HepG2 (cell line): ENCODE results near the gene NCLN. TPM values are rescaled to one million over a fixed set of nuclear protein-coding genes. Genes with fewer than 3 reads are reported as not detected.

Source experiments
- BORCS8-MEF2B ChIP-seq: sonication (generic); formaldehyde crosslinking; IDR thresholded peaks from 2 replicates; pipeline ENCODE4 v1.8.0; 2022; ENCODE audit warnings: mild to moderate bottlenecking, missing genetic modification reagents
- CAMTA2 ChIP-seq: sonication (generic); formaldehyde crosslinking; IDR thresholded peaks from 2 replicates; pipeline ENCODE4 v1.4.0; 2020; ENCODE audit warnings: mild to moderate bottlenecking, missing genetic modification reagents, borderline replicate concordance
- CEBPG ChIP-seq: IDR thresholded peaks from 2 replicates; pipeline ENCODE4 v1.6.1; 2016
- FOSL2 ChIP-seq: sonication (generic); formaldehyde crosslinking; IDR thresholded peaks from 2 replicates; pipeline ENCODE4 v1.4.0; 2020; ENCODE audit warnings: missing genetic modification reagents
- HCFC1 ChIP-seq: fragments of 150-350 bp; IDR thresholded peaks from 2 replicates; pipeline ENCODE4 v1.6.1; 2014; ENCODE audit warnings: low read depth, low read length
- KAT7 ChIP-seq: IDR thresholded peaks from 2 replicates; pipeline ENCODE4 v1.6.1; 2018; ENCODE audit warnings: borderline replicate concordance, missing compliant biosample characterization
- NFIB ChIP-seq: sonication (generic); formaldehyde crosslinking; IDR thresholded peaks from 2 replicates; pipeline ENCODE4 v1.9.0; 2021; ENCODE audit warnings: missing genetic modification reagents, mild to moderate bottlenecking, borderline replicate concordance
- PCBP1 ChIP-seq: fragments of 200-400 bp; formaldehyde crosslinking; IDR thresholded peaks from 2 replicates; pipeline ENCODE4 v1.6.1; 2017; ENCODE audit warnings: mild to moderate bottlenecking, low read depth, low read length, borderline replicate concordance
- TBX3 ChIP-seq: fragments of 450-650 bp; IDR thresholded peaks from 2 replicates; pipeline ENCODE4 v1.6.1; 2017; ENCODE audit warnings: antibody characterized with exemption, mild to moderate bottlenecking, inconsistent platforms, borderline replicate concordance
- TOPORS ChIP-seq: sonication (generic); formaldehyde crosslinking; IDR thresholded peaks from 2 replicates; pipeline ENCODE4 v1.8.0; 2023; ENCODE audit warnings: mild to moderate bottlenecking, missing genetic modification reagents
- ZEB1 ChIP-seq: IDR thresholded peaks from 2 replicates; pipeline ENCODE4 v1.6.1; 2012; ENCODE audit warnings: mild to moderate bottlenecking, low read depth, inconsistent platforms; ENCODE audit not compliant: insufficient replicate concordance
- ZMYM4 ChIP-seq: sonication (generic); formaldehyde crosslinking; IDR thresholded peaks from 2 replicates; pipeline ENCODE4 v1.8.1; 2023; ENCODE audit warnings: mild to moderate bottlenecking, missing genetic modification reagents
- ZNF430 ChIP-seq: sonication (generic); formaldehyde crosslinking; IDR thresholded peaks from 2 replicates; pipeline ENCODE4 v1.9.0; 2021; ENCODE audit warnings: mild to moderate bottlenecking, missing genetic modification reagents
- ZNF672 ChIP-seq: sonication (generic); formaldehyde crosslinking; IDR thresholded peaks from 2 replicates; pipeline ENCODE4 v1.8.1; 2022; ENCODE audit warnings: missing genetic modification reagents
- polyA plus RNA-seq, 8 experiments: library from polyadenylated mRNA; depleted of rRNA in 3 of 8; stranded (reverse) in 7 of 8; unstranded in 1 of 8; fragments of >200 nt; fragmentation: Illumina TruSeq in 4 of 8; extraction: Trizol in 4 of 8; gene quantifications; 2 replicates each; pipeline versions ENCODE4 v1.2.1 to v1.2.3, GENCODE V29; 2011 to 2016; ENCODE audit warnings: low read depth in 4 of 8, missing spikeins in 1 of 8, mixed read lengths in 1 of 8; ENCODE audit not compliant: insufficient read depth in 1 of 8
- total RNA-seq, 5 experiments: library from RNA; depleted of rRNA; stranded (reverse); fragments of >200 nt; fragmentation: Illumina TruSeq; extraction: Trizol; gene quantifications; 2 replicates each; pipeline ENCODE4 v1.2.3, GENCODE V29; 2016; ENCODE audit warnings: low read depth in 1 of 5
- TF ChIP-seq, protein P1 (sequence below): fragments of 450-650 bp; IDR thresholded peaks from 2 replicates; pipeline ENCODE4 v1.6.1; 2017
- TF ChIP-seq, protein P2 (sequence below): sonication (generic); formaldehyde crosslinking; IDR thresholded peaks from 2 replicates; pipeline ENCODE4 v1.4.0; 2020; ENCODE audit warnings: missing genetic modification reagents
- TF ChIP-seq, protein P3 (sequence below): sonication (generic); formaldehyde crosslinking; IDR thresholded peaks from 2 replicates; pipeline ENCODE4 v1.4.0; 2020; ENCODE audit warnings: missing genetic modification reagents, borderline replicate concordance
- TF ChIP-seq, protein P4 (sequence below): sonication (generic); formaldehyde crosslinking; IDR thresholded peaks from 2 replicates; pipeline ENCODE4 v1.4.0; 2020; ENCODE audit warnings: missing genetic modification reagents
- TF ChIP-seq, protein P5 (sequence below): sonication (generic); formaldehyde crosslinking; IDR thresholded peaks from 2 replicates; pipeline ENCODE4 v1.4.0; 2020; ENCODE audit warnings: missing genetic modification reagents

NCLN gene
- total and polyA plus RNA-seq, 2 of the 13 experiments (the other 11 are each of a cell fraction or from before 2014, with no cell fraction given), result 42.6 to 56.0 TPM

DNA sequence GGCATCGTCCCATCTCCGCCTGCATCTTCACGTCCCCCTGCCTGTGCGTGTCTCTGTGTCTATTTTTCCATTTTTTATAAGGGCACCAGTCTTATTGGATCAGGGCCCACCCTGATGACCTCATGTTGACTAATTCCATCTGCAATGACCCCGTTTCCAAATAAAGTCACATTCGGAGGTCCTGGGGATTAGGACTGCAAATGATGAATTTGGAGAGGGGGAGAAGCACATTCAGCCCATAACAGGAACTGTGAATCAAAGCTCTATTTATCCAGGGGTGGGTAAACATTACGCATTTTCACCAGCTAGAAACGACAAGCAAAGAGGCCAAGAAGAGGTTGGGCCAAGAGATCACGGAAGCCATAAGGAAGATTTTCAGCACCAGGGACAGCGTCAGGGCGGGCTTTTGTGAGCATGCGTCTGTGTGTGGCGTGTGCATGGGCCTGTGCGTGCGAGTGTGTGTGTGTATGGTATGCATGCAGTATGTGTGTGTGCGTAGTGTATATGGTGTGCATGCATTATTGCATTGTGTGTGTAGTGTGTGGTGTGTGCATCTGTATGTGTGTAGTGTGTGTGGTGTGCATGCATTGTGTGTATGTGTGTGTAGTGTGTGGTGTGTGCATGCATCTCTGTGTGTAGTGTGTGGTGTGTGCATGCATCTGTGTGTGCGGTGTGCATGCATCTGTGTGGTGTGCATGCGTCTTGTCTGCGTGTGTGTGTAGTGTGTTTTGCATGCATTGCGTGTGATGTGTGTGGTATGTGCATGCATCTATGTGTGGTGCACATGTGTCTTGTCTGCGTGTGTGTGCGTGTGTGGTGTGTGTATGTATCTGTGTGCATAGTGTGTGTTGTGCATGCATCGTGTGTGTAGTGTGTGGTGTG is 58.3 kb downstream of the NCLN start (continued):
- TF ChIP-seq PCBP1 (no peak), ZNF430 (CRISPR knock-in tag) (peak; percentile 74; the same call in 1 of the 2 replicates), CAMTA2 (CRISPR knock-in tag) (no peak), FOSL2 (peak; percentile 40; the same call in 1 of the 2 replicates), CEBPG (CRISPR knock-in tag) (0 out of 2 replicates have a peak, but pooled peaks have one; percentile 11), BORCS8-MEF2B (CRISPR knock-in tag) (peak; percentile 88), HCFC1 (no peak), TOPORS (CRISPR knock-in tag) (no peak), NFIB (CRISPR knock-in tag) (no peak), ZEB1 (no peak), TBX3 (no peak), KAT7 (no peak), ZNF672 (CRISPR knock-in tag) (no peak), ZMYM4 (CRISPR knock-in tag) (peak; percentile 55; the same call in 1 of the 2 replicates)
- TF ChIP-seq, protein P1, sequence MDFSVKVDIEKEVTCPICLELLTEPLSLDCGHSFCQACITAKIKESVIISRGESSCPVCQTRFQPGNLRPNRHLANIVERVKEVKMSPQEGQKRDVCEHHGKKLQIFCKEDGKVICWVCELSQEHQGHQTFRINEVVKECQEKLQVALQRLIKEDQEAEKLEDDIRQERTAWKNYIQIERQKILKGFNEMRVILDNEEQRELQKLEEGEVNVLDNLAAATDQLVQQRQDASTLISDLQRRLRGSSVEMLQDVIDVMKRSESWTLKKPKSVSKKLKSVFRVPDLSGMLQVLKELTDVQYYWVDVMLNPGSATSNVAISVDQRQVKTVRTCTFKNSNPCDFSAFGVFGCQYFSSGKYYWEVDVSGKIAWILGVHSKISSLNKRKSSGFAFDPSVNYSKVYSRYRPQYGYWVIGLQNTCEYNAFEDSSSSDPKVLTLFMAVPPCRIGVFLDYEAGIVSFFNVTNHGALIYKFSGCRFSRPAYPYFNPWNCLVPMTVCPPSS, result 0 out of 2 replicates have a peak, but pooled peaks have one; percentile 13
- TF ChIP-seq, protein P2, sequence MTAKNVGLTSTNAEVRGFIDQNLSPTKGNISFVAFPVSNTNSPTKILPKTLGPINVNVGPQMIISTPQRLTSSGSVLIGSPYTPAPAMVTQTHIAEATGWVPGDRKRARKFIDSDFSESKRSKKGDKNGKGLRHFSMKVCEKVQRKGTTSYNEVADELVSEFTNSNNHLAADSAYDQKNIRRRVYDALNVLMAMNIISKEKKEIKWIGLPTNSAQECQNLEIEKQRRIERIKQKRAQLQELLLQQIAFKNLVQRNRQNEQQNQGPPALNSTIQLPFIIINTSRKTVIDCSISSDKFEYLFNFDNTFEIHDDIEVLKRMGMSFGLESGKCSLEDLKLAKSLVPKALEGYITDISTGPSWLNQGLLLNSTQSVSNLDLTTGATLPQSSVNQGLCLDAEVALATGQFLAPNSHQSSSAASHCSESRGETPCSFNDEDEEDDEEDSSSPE (CRISPR knock-in tag), result no peak
- TF ChIP-seq, protein P3, sequence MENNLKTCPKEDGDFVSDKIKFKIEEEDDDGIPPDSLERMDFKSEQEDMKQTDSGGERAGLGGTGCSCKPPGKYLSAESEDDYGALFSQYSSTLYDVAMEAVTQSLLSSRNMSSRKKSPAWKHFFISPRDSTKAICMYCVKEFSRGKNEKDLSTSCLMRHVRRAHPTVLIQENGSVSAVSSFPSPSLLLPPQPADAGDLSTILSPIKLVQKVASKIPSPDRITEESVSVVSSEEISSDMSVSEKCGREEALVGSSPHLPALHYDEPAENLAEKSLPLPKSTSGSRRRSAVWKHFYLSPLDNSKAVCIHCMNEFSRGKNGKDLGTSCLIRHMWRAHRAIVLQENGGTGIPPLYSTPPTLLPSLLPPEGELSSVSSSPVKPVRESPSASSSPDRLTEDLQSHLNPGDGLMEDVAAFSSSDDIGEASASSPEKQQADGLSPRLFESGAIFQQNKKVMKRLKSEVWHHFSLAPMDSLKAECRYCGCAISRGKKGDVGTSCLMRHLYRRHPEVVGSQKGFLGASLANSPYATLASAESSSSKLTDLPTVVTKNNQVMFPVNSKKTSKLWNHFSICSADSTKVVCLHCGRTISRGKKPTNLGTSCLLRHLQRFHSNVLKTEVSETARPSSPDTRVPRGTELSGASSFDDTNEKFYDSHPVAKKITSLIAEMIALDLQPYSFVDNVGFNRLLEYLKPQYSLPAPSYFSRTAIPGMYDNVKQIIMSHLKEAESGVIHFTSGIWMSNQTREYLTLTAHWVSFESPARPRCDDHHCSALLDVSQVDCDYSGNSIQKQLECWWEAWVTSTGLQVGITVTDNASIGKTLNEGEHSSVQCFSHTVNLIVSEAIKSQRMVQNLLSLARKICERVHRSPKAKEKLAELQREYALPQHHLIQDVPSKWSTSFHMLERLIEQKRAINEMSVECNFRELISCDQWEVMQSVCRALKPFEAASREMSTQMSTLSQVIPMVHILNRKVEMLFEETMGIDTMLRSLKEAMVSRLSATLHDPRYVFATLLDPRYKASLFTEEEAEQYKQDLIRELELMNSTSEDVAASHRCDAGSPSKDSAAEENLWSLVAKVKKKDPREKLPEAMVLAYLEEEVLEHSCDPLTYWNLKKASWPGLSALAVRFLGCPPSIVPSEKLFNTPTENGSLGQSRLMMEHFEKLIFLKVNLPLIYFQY (CRISPR knock-in tag), result no peak
- TF ChIP-seq, protein P4, sequence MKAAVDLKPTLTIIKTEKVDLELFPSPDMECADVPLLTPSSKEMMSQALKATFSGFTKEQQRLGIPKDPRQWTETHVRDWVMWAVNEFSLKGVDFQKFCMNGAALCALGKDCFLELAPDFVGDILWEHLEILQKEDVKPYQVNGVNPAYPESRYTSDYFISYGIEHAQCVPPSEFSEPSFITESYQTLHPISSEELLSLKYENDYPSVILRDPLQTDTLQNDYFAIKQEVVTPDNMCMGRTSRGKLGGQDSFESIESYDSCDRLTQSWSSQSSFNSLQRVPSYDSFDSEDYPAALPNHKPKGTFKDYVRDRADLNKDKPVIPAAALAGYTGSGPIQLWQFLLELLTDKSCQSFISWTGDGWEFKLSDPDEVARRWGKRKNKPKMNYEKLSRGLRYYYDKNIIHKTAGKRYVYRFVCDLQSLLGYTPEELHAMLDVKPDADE, result no peak
- TF ChIP-seq, protein P5, sequence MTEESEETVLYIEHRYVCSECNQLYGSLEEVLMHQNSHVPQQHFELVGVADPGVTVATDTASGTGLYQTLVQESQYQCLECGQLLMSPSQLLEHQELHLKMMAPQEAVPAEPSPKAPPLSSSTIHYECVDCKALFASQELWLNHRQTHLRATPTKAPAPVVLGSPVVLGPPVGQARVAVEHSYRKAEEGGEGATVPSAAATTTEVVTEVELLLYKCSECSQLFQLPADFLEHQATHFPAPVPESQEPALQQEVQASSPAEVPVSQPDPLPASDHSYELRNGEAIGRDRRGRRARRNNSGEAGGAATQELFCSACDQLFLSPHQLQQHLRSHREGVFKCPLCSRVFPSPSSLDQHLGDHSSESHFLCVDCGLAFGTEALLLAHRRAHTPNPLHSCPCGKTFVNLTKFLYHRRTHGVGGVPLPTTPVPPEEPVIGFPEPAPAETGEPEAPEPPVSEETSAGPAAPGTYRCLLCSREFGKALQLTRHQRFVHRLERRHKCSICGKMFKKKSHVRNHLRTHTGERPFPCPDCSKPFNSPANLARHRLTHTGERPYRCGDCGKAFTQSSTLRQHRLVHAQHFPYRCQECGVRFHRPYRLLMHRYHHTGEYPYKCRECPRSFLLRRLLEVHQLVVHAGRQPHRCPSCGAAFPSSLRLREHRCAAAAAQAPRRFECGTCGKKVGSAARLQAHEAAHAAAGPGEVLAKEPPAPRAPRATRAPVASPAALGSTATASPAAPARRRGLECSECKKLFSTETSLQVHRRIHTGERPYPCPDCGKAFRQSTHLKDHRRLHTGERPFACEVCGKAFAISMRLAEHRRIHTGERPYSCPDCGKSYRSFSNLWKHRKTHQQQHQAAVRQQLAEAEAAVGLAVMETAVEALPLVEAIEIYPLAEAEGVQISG (CRISPR knock-in tag), result peak; percentile 40; the same call in 1 of the 2 replicates
